Upper lobe of left lung (tissue), 4 donors: ENCODE results near the gene RIMBP2.

Experiments
- POLR2A ChIP-seq, 4 donors: fragments of 450-650 bp; IDR thresholded peaks; one replicate each; pipeline ENCODE4 v1.5.1; 2016 to 2017; ENCODE audit warnings: antibody characterized with exemption in 4 of 4, mild to moderate bottlenecking in 2 of 4
- POLR2AphosphoS5 ChIP-seq, 2 donors: sonication (generic); formaldehyde crosslinking; IDR thresholded peaks; one replicate each; pipeline ENCODE4 v1.5.1; 2017; ENCODE audit warnings: antibody characterized with exemption in 2 of 2
- TF ChIP-seq, protein P1 (sequence below), 6 experiments: fragments of 450-650 bp in 4 of 6; fragments of 200-600 bp in 2 of 6; sonication (generic) in 2 of 6; IDR thresholded peaks; one replicate each; pipeline ENCODE4 v1.5.1; 2016 to 2019; ENCODE audit warnings: antibody characterized with exemption in 6 of 6

GRCh38 chr12:130529781-130530180 is 186.3 kb downstream of the RIMBP2 start:
- TF ChIP-seq, protein P1, sequence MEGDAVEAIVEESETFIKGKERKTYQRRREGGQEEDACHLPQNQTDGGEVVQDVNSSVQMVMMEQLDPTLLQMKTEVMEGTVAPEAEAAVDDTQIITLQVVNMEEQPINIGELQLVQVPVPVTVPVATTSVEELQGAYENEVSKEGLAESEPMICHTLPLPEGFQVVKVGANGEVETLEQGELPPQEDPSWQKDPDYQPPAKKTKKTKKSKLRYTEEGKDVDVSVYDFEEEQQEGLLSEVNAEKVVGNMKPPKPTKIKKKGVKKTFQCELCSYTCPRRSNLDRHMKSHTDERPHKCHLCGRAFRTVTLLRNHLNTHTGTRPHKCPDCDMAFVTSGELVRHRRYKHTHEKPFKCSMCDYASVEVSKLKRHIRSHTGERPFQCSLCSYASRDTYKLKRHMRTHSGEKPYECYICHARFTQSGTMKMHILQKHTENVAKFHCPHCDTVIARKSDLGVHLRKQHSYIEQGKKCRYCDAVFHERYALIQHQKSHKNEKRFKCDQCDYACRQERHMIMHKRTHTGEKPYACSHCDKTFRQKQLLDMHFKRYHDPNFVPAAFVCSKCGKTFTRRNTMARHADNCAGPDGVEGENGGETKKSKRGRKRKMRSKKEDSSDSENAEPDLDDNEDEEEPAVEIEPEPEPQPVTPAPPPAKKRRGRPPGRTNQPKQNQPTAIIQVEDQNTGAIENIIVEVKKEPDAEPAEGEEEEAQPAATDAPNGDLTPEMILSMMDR (IDR thresholded peaks at IDR 0.05) = no peak
- TF ChIP-seq POLR2A (IDR thresholded peaks at IDR 0.05) (no peak), POLR2AphosphoS5 (IDR thresholded peaks at IDR 0.05) (no peak)
